OCI-LY7 (cell line): ENCODE data around the gene SLC25A22. TPM values are rescaled to one million over a fixed set of nuclear protein-coding genes. Genes with fewer than 3 reads are reported as not detected.

Experiments used
- BruUV-seq: library from RNA; stranded (reverse); fragments of 400-500 nt; replicated peaks from 2 replicates; lab custom pipeline; 2021; lab: Mats Ljungman, UMichigan
- CTCF ChIA-PET: fragments of 300-600 bp; sonication (Branson Sonifier 250); formaldehyde crosslinking; loops from one replicate; lab custom pipeline; 2022; ENCODE audit warnings: antibody characterized with exemption; ENCODE audit not compliant: unreplicated experiment; lab: Charles Lee
- POLR2A ChIA-PET: fragments of 300-600 bp; sonication (Branson Sonifier 250); formaldehyde crosslinking; loops from one replicate; lab custom pipeline; 2022; ENCODE audit warnings: antibody characterized with exemption; lab: Charles Lee
- DNase-seq: peaks from one replicate; pipeline ENCODE4 v3.0.0-alpha.2; 2015; ENCODE audit warnings: low spot score
- H2AFZ ChIP-seq: fragments of 200-600 bp; sonication (generic), shearing (Covaris generic); 2 replicates; pipeline ENCODE4 v1.6.1; 2014; ENCODE audit warnings: mild to moderate bottlenecking, antibody characterized with exemption, low read length, moderate library complexity
- H3K27ac ChIP-seq: fragments of 200-600 bp; sonication (generic); 2 replicates; pipeline ENCODE4 v1.5.1; 2014; ENCODE audit warnings: mixed run types, low read depth, mild to moderate bottlenecking, moderate library complexity, low read length, inconsistent platforms; ENCODE audit not compliant: poor library complexity, severe bottlenecking
- H3K36me3 ChIP-seq: fragments of 200-600 bp; sonication (generic); 2 replicates; pipeline ENCODE4 v1.6.1; 2014; ENCODE audit warnings: mild to moderate bottlenecking, antibody characterized with exemption, low read length, moderate library complexity, mixed read lengths; ENCODE audit not compliant: insufficient read depth
- H3K4me1 ChIP-seq: fragments of 200-600 bp; sonication (generic); 2 replicates; pipeline ENCODE4 v1.5.1; 2014; ENCODE audit warnings: mild to moderate bottlenecking, low read length; ENCODE audit not compliant: insufficient read depth, poor library complexity, severe bottlenecking
- H3K4me2 ChIP-seq: fragments of 200-600 bp; sonication (generic); 2 replicates; pipeline ENCODE4 v1.6.1; 2014; ENCODE audit warnings: mild to moderate bottlenecking, low read length
- H3K4me3 ChIP-seq: fragments of 200-600 bp; sonication (generic); 2 replicates; pipeline ENCODE4 v1.5.1; 2014; ENCODE audit warnings: mild to moderate bottlenecking, low read depth, low read length; ENCODE audit not compliant: poor library complexity, severe bottlenecking
- H3K79me2 ChIP-seq: fragments of 200-600 bp; sonication (generic); 2 replicates; pipeline ENCODE4 v1.6.1; 2016; ENCODE audit warnings: low read depth, mild to moderate bottlenecking, low read length, moderate library complexity, mixed read lengths; ENCODE audit not compliant: insufficient read depth
- H3K9me2 ChIP-seq: fragments of 200-600 bp; sonication (generic); 2 replicates; pipeline ENCODE4 v1.6.1; 2016; ENCODE audit warnings: mild to moderate bottlenecking, low read length, mixed read lengths; ENCODE audit not compliant: insufficient read depth
- H3K9me3 ChIP-seq: fragments of 200-600 bp; sonication (generic); 2 replicates; pipeline ENCODE4 v1.6.1; 2014; ENCODE audit warnings: mild to moderate bottlenecking, mixed run types, low read length, mixed read lengths
- H4K20me1 ChIP-seq: fragments of 200-600 bp; sonication (generic); 2 replicates; pipeline ENCODE4 v1.6.1; 2014; ENCODE audit warnings: mild to moderate bottlenecking, antibody characterized with exemption, low read length, moderate library complexity, mixed read lengths; ENCODE audit not compliant: insufficient read depth
- EZH2phosphoT487 ChIP-seq: fragments of 200-600 bp; sonication (generic); IDR thresholded peaks from 2 replicates; pipeline ENCODE4 v1.6.1; 2018; ENCODE audit warnings: low read depth, borderline replicate concordance, mild to moderate bottlenecking, mixed run types, antibody characterized with exemption, low read length, moderate library complexity, mixed read lengths
- intact Hi-C: fragments of 100-400 bp; cut with micrococcal nuclease; formaldehyde crosslinking; loops from one replicate; pipeline ENCODE4 v1.10.0; 2022; ENCODE audit not compliant: unreplicated experiment
- total RNA-seq, 2 experiments: library from RNA; depleted of rRNA in 1 of 2; stranded (reverse); fragments of >200 nt in 1 of 2; shearing (Covaris generic) in 1 of 2; gene quantifications; 2 replicates each; pipeline ENCODE4 v1.2.3, GENCODE V29; 2014 to 2022
- TF ChIP-seq, protein P1 (sequence below): fragments of 200-600 bp; sonication (generic); conservative IDR thresholded peaks from 2 replicates; pipeline ENCODE4 v1.5.1; 2014; ENCODE audit warnings: mild to moderate bottlenecking, antibody characterized with exemption, low read length, moderate library complexity, mixed read lengths

SLC25A22 gene
- total RNA-seq, 2 experiments from 2014 or later = 30.8 to 50.9 TPM

DNA sequence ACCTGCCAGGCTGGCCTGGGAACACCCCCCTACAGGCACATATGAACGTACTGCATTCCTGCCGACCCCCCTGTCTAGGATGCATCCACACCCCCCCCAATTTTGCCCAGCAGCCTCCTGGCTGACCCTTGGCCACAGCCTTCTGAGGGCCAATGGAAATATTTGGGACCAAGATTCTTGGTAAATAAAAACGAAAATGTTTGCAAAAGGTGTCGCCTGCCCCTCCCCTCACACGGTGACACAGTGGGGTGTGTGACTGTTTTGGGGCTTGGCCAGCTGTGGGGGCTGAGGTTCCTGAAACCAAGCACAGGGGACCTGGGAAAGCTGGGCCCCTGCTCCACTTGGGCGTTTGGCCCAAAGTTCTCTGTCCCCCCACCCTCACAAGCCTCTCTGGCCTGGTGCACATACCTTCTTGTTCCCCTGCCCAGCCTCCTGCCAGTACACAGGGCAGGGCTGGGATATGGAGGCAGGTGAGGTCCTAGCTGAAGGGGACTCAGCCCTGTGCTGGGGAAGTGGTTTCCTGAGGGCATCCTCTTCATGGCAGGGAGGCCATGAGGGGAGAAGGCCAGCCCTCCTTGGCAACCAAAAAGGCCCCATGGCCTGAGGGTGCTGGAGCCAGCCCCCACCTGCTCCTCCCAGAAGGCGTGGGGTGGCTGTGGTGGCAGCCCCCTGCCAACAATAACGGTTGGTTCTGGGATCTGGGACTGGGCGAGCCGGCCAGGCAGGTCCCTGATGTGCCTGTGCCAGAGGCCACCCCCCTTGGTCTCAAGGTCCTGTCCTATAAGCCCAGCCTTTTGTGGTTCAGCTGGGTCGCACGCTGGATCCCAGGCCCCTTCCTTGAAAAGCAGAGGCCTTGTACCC is 27.5 kb upstream of the SLC25A22 start:
- BruUV-seq = no TSS peak
- intact Hi-C loops = no loop called here
- Histone ChIP-seq H3K36me3 (no peaks in the 10 kb centered on the region), H3K9me3 (no peaks in the 10 kb centered on the region), H3K4me3 (no peak overlapping the region), H3K79me2 (no peaks in the 10 kb centered on the region), H3K4me1 (peaks cover 39% of the 10 kb centered on the region), H3K27ac (no peak overlapping the region), H2AFZ (no peak overlapping the region), H3K9me2 (no peaks in the 10 kb centered on the region), H3K4me2 (no peak overlapping the region), H4K20me1 (no peaks in the 10 kb centered on the region)
- TF ChIP-seq EZH2phosphoT487 = no peak
- TF ChIP-seq, protein P1, sequence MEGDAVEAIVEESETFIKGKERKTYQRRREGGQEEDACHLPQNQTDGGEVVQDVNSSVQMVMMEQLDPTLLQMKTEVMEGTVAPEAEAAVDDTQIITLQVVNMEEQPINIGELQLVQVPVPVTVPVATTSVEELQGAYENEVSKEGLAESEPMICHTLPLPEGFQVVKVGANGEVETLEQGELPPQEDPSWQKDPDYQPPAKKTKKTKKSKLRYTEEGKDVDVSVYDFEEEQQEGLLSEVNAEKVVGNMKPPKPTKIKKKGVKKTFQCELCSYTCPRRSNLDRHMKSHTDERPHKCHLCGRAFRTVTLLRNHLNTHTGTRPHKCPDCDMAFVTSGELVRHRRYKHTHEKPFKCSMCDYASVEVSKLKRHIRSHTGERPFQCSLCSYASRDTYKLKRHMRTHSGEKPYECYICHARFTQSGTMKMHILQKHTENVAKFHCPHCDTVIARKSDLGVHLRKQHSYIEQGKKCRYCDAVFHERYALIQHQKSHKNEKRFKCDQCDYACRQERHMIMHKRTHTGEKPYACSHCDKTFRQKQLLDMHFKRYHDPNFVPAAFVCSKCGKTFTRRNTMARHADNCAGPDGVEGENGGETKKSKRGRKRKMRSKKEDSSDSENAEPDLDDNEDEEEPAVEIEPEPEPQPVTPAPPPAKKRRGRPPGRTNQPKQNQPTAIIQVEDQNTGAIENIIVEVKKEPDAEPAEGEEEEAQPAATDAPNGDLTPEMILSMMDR = no peak
- ChIA-PET POLR2A (no interaction called here), CTCF (no interaction called here)
- no peak for DNase-seq

DNA sequence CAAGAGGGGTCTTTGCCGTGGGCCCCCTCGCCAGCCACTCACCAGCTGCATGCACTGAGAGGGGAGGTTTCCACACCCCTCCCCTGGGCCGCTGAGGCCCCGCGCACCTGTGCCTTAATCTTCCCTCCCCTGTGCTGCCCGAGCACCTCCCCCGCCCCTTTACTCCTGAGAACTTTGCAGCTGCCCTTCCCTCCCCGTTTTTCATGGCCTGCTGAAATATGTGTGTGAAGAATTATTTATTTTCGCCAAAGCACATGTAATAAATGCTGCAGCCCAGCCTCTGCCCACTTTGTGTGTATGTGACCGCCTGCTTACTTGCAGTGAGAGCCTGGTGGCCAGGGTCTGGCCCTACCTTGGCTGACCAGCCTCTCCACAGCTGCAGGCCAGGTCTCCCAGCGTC is 26.9 kb upstream of the SLC25A22 start:
- H2AFZ ChIP-seq = no peak overlapping the region
- no peak for TF ChIP-seq EZH2phosphoT487
- TF ChIP-seq, protein P1 = no peak
- H3K9me3 ChIP-seq = no peaks in the 10 kb centered on the region
- H3K79me2 ChIP-seq = no peaks in the 10 kb centered on the region
- no peaks in the 10 kb centered on the region for H3K36me3 ChIP-seq
- no peak overlapping the region for H3K4me2 ChIP-seq
- ChIA-PET CTCF (no interaction called here), POLR2A (no interaction called here)
- peaks cover 38% of the 10 kb centered on the region for H3K4me1 ChIP-seq
- no peaks in the 10 kb centered on the region for H3K9me2 ChIP-seq
- no peak overlapping the region for H3K4me3 ChIP-seq
- H4K20me1 ChIP-seq = no peaks in the 10 kb centered on the region
- no peak for DNase-seq
- no peak overlapping the region for H3K27ac ChIP-seq
- no TSS peak for BruUV-seq
- intact Hi-C loops = no loop called here

DNA sequence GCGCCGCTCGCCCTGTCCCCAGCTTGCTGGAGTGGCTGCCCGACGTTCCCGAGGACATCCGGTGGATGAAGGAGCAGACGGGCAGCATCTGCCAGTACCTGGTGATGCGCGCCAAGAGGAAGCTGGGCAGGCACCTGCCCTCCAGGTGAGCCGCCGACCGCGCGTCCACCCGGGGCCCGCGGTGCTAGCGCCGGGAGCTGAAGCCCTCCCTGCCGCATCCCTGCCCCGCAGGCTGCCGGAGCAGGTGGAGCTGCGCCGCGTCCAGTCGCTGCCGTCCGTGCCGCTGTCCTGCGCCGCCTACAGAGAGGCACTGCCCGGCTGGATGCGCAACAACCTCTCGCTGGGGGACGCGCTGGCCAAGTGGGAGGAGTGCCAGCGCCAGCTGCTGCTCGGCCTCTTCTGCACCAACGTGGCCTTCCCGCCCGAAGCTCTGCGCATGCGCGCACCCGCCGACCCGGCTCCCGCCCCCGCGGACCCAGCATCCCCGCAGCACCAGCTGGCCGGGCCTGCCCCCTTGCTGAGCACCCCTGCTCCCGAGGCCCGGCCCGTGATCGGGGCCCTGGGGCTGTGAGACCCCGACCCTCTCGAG is 26.3 kb upstream of the SLC25A22 start:
- Histone ChIP-seq H3K4me3 (no peak overlapping the region), H3K9me2 (no peaks in the 10 kb centered on the region), H3K4me2 (no peak overlapping the region), H4K20me1 (no peaks in the 10 kb centered on the region), H3K9me3 (no peaks in the 10 kb centered on the region), H3K79me2 (no peaks in the 10 kb centered on the region), H3K36me3 (no peaks in the 10 kb centered on the region), H3K4me1 (peaks cover 32% of the 10 kb centered on the region), H3K27ac (no peak overlapping the region), H2AFZ (no peak overlapping the region)
- DNase-seq = no peak
- intact Hi-C loops = no loop called here
- BruUV-seq = TSS peak; percentile 52
- ChIA-PET POLR2A (no interaction called here), CTCF (no interaction called here)
- TF ChIP-seq EZH2phosphoT487 = no peak
- TF ChIP-seq, protein P1 = no peak
